WTC11 (cell line): ENCODE data around the gene PRMT9. TPM values are rescaled to one million over a fixed set of nuclear protein-coding genes. Genes with fewer than 3 reads are reported as not detected.

Experiments
- ATAC-seq: fragments of 200-7000 bp; cut with Tn5 transposase; 2 replicates; pipeline ENCODE4 v1.10.0; 2021; ENCODE audit warnings: mild to moderate bottlenecking, moderate library complexity
- CTCF ChIA-PET: fragments of 300-600 bp; sonication (Branson Sonifier 250); formaldehyde crosslinking; loops from one replicate; lab custom pipeline; 2021; ENCODE audit warnings: antibody characterized with exemption; lab: Charles Lee
- POLR2A ChIA-PET: fragments of 350-600 bp; sonication (Branson Sonifier 250); formaldehyde crosslinking; loops from one replicate; lab custom pipeline; 2021; ENCODE audit warnings: antibody characterized with exemption; lab: Charles Lee
- DNase-seq: peaks from one replicate; pipeline ENCODE4 v3.0.0; 2021; ENCODE audit warnings: low spot score
- H3K27ac Mint-ChIP-seq: 2 replicates; pipeline ENCODE4 v1.8.0; 2021; ENCODE audit warnings: mixed read lengths
- H3K27me3 Mint-ChIP-seq: 2 replicates; pipeline ENCODE4 v1.8.0; 2021; ENCODE audit warnings: low read depth, mild to moderate bottlenecking, moderate library complexity, mixed read lengths
- H3K36me3 Mint-ChIP-seq: 2 replicates; pipeline ENCODE4 v1.8.0; 2021; ENCODE audit warnings: mixed read lengths
- H3K4me1 Mint-ChIP-seq: 2 replicates; pipeline ENCODE4 v1.8.0; 2022; ENCODE audit warnings: mixed read lengths
- H3K4me3 Mint-ChIP-seq: 2 replicates; pipeline ENCODE4 v1.8.0; 2021; ENCODE audit warnings: mild to moderate bottlenecking, moderate library complexity, mixed read lengths
- H3K9me3 Mint-ChIP-seq: 2 replicates; pipeline ENCODE4 v1.8.0; 2021; ENCODE audit warnings: mixed read lengths
- ATF6 ChIP-seq: sonication (generic); formaldehyde crosslinking; IDR thresholded peaks from 2 replicates; pipeline ENCODE4 v1.8.1; 2023; ENCODE audit warnings: mild to moderate bottlenecking, missing genetic modification reagents
- CREB1 ChIP-seq: sonication (generic); formaldehyde crosslinking; IDR thresholded peaks from 2 replicates; pipeline ENCODE4 v1.8.0; 2023; ENCODE audit warnings: mild to moderate bottlenecking, missing genetic modification reagents
- ELF4 ChIP-seq: sonication (generic); formaldehyde crosslinking; IDR thresholded peaks from 2 replicates; pipeline ENCODE4 v1.8.1; 2022; ENCODE audit warnings: low read depth, mild to moderate bottlenecking, moderate library complexity, missing genetic modification reagents
- GRHL2 ChIP-seq: fragments of 250-450 bp; sonication (Bioruptor Pico); IDR thresholded peaks from 2 replicates; pipeline ENCODE4 v1.8.0; 2022; ENCODE audit warnings: mild to moderate bottlenecking, moderate library complexity; ENCODE audit not compliant: insufficient replicate concordance, severe bottlenecking
- NFE2L1 ChIP-seq: sonication (generic); formaldehyde crosslinking; IDR thresholded peaks from 2 replicates; pipeline ENCODE4 v1.8.1; 2023; ENCODE audit warnings: missing genetic modification reagents
- NR3C1 ChIP-seq: sonication (generic); formaldehyde crosslinking; conservative IDR thresholded peaks from 2 replicates; pipeline ENCODE4 v1.8.1; 2023; ENCODE audit warnings: low read depth, mild to moderate bottlenecking, missing genetic modification reagents
- SP1 ChIP-seq: sonication (generic); formaldehyde crosslinking; conservative IDR thresholded peaks from 2 replicates; pipeline ENCODE4 v1.8.1; 2022; ENCODE audit warnings: missing genetic modification reagents
- TCF7 ChIP-seq: sonication (generic); formaldehyde crosslinking; IDR thresholded peaks from 2 replicates; pipeline ENCODE4 v1.8.0; 2022; ENCODE audit warnings: mild to moderate bottlenecking, low read depth, missing genetic modification reagents, moderate library complexity
- TEAD1 ChIP-seq: sonication (generic); formaldehyde crosslinking; IDR thresholded peaks from 2 replicates; pipeline ENCODE4 v1.8.0; 2022; ENCODE audit warnings: mild to moderate bottlenecking, missing genetic modification reagents
- ZBTB21 ChIP-seq: sonication (generic); formaldehyde crosslinking; IDR thresholded peaks from 2 replicates; pipeline ENCODE4 v1.8.1; 2023; ENCODE audit warnings: mild to moderate bottlenecking, missing genetic modification reagents, borderline replicate concordance
- ZNF121 ChIP-seq: sonication (generic); formaldehyde crosslinking; IDR thresholded peaks from 2 replicates; pipeline ENCODE4 v1.8.0; 2023; ENCODE audit warnings: missing genetic modification reagents
- ZNF232 ChIP-seq: sonication (generic); formaldehyde crosslinking; IDR thresholded peaks from 2 replicates; pipeline ENCODE4 v1.8.0; 2022; ENCODE audit warnings: mild to moderate bottlenecking, missing genetic modification reagents
- ZNF423 ChIP-seq: fragments of 250-450 bp; sonication (Bioruptor Pico); IDR thresholded peaks from 2 replicates; pipeline ENCODE4 v2.1.2; 2022; ENCODE audit warnings: mild to moderate bottlenecking, moderate library complexity
- ZNF512 ChIP-seq: sonication (generic); formaldehyde crosslinking; IDR thresholded peaks from 2 replicates; pipeline ENCODE4 v1.8.1; 2022; ENCODE audit warnings: missing genetic modification reagents, borderline replicate concordance
- total RNA-seq: library from RNA; stranded (reverse); gene quantifications from 3 replicates; pipeline ENCODE4 v1.2.3, GENCODE V29; 2021
- TF ChIP-seq, protein P1 (sequence below): sonication (generic); formaldehyde crosslinking; IDR thresholded peaks from 2 replicates; pipeline ENCODE4 v1.8.0; 2022; ENCODE audit warnings: mild to moderate bottlenecking, missing genetic modification reagents
- TF ChIP-seq, protein P2 (sequence below): sonication (generic); formaldehyde crosslinking; conservative IDR thresholded peaks from 2 replicates; pipeline ENCODE4 v1.8.1; 2022; ENCODE audit warnings: mild to moderate bottlenecking, missing genetic modification reagents
- TF ChIP-seq, protein P3 (sequence below): sonication (generic); formaldehyde crosslinking; IDR thresholded peaks from 2 replicates; pipeline ENCODE4 v1.8.1; 2022; ENCODE audit warnings: mild to moderate bottlenecking, moderate library complexity, missing genetic modification reagents

Gene PRMT9
- total RNA-seq, 1 experiment from 2014 or later: 11.4 TPM

- Mint-ChIP-seq H3K4me1 (peaks cover 2% of the 10 kb centered on the region; the same call in 1 of the 2 replicates), H3K36me3 (no peaks in the 10 kb centered on the region), H3K27me3 (no peaks in the 10 kb centered on the region), H3K4me3 (no peak overlapping the region), H3K27ac (no peak overlapping the region), H3K9me3 (no peaks in the 10 kb centered on the region)
- ChIA-PET POLR2A (no interaction called here), CTCF (no interaction called here)
- no peak for ATAC-seq
- no peak for TF ChIP-seq ZNF232 (CRISPR knock-in tag)
- DNase-seq: no peak
Observed at GRCh38 chr4:147691820-147692219, 7.9 kb upstream of the PRMT9 start.

DNA sequence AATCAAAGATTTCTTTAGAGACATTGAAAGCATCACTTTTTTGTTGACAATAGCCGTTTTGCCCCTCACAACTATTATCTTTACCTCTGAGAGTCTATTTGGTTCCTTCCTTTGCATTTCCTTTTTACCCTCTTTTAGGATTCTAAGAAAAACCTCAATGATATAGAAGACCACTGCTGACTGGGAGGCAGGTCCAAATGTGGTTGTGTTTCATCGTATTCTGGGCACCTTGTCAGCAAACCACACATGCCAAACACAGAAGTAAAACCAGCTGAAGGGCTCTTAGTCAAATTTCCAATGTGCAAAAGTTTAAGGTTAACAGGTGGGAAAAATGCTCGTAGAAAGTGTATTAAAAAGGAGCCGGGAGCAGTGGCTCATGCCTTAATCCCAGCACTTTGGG, 5.1 kb upstream of the PRMT9 start:
- ChIA-PET CTCF (interaction anchor here (0.6 kb wide), 1 partner anchor 91 kb away, joined by 3 read pairs; no protein-coding TSS in a partner anchor), POLR2A (no interaction called here)
- Mint-ChIP-seq H3K27me3 (peaks cover 4% of the 10 kb centered on the region; the same call in 1 of the 2 replicates), H3K9me3 (no peaks in the 10 kb centered on the region), H3K27ac (no peak overlapping the region; the same call in 1 of the 2 replicates), H3K4me1 (peaks cover 9% of the 10 kb centered on the region), H3K4me3 (no peak overlapping the region), H3K36me3 (no peaks in the 10 kb centered on the region)
- no peak for ATAC-seq
- TF ChIP-seq ELF4 (CRISPR knock-in tag) (no peak), CREB1 (CRISPR knock-in tag) (no peak), ZNF512 (CRISPR knock-in tag) (no peak), ATF6 (CRISPR knock-in tag) (no peak), ZNF423 (CRISPR knock-in tag) (no peak), TCF7 (CRISPR knock-in tag) (no peak), GRHL2 (no peak), ZBTB21 (CRISPR knock-in tag) (no peak), NR3C1 (CRISPR knock-in tag) (no peak), ZNF121 (no peak), TEAD1 (CRISPR knock-in tag) (no peak), SP1 (CRISPR knock-in tag) (no peak), NFE2L1 (CRISPR knock-in tag) (no peak)
- TF ChIP-seq, protein P1, sequence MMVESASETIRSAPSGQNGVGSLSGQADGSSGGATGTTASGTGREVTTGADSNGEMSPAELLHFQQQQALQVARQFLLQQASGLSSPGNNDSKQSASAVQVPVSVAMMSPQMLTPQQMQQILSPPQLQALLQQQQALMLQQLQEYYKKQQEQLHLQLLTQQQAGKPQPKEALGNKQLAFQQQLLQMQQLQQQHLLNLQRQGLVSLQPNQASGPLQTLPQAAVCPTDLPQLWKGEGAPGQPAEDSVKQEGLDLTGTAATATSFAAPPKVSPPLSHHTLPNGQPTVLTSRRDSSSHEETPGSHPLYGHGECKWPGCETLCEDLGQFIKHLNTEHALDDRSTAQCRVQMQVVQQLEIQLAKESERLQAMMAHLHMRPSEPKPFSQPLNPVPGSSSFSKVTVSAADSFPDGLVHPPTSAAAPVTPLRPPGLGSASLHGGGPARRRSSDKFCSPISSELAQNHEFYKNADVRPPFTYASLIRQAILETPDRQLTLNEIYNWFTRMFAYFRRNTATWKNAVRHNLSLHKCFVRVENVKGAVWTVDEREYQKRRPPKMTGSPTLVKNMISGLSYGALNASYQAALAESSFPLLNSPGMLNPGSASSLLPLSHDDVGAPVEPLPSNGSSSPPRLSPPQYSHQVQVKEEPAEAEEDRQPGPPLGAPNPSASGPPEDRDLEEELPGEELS: no peak
- TF ChIP-seq, protein P2, sequence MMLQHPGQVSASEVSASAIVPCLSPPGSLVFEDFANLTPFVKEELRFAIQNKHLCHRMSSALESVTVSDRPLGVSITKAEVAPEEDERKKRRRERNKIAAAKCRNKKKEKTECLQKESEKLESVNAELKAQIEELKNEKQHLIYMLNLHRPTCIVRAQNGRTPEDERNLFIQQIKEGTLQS (CRISPR knock-in tag): no peak
- TF ChIP-seq, protein P3, sequence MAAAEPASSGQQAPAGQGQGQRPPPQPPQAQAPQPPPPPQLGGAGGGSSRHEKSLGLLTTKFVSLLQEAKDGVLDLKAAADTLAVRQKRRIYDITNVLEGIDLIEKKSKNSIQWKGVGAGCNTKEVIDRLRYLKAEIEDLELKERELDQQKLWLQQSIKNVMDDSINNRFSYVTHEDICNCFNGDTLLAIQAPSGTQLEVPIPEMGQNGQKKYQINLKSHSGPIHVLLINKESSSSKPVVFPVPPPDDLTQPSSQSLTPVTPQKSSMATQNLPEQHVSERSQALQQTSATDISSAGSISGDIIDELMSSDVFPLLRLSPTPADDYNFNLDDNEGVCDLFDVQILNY: no peak
- no peak for DNase-seq
